G401 (cell line): ENCODE results near the gene DAPK2. TPM values are rescaled to one million over a fixed set of nuclear protein-coding genes. Genes with fewer than 3 reads are reported as not detected.

Source experiments
- DNase-seq: peaks from one replicate; pipeline ENCODE4 v3.0.0-alpha.2; 2015; ENCODE audit warnings: low spot score
- in situ Hi-C: cut with HindIII; loops from 2 replicates; pipeline ENCODE4 v1.10.0; 2016; ENCODE audit warnings: low sequenced_read_pairs, mixed read lengths
- total RNA-seq: library from RNA; depleted of rRNA; stranded (reverse); fragments of >200 nt; shearing (Covaris generic); gene quantifications from 2 replicates; pipeline ENCODE4 v1.2.3, GENCODE V29; 2014

The DAPK2 gene
- total RNA-seq, 1 experiment from 2014 or later, result 24.4 TPM

DNA sequence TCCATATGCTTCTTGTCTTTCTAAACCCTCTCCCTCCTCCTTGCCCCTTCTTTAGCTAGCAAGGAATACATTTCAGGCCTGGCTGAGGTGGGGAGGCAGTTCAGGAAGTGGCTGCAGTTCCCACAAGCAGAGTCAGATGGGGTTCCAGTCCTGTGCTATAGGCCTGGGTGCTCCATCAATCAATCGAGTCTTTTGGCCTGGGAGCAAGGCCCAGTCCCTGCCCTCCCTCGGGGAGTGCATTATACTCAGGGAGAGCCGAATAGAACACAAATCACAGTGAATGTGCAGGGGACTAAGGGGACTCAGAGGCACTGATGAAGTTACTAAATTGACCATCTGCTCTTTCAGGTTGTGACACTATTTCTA, 154.5 kb downstream of the DAPK2 start:
- in situ Hi-C loops, result no loop called here

DNA sequence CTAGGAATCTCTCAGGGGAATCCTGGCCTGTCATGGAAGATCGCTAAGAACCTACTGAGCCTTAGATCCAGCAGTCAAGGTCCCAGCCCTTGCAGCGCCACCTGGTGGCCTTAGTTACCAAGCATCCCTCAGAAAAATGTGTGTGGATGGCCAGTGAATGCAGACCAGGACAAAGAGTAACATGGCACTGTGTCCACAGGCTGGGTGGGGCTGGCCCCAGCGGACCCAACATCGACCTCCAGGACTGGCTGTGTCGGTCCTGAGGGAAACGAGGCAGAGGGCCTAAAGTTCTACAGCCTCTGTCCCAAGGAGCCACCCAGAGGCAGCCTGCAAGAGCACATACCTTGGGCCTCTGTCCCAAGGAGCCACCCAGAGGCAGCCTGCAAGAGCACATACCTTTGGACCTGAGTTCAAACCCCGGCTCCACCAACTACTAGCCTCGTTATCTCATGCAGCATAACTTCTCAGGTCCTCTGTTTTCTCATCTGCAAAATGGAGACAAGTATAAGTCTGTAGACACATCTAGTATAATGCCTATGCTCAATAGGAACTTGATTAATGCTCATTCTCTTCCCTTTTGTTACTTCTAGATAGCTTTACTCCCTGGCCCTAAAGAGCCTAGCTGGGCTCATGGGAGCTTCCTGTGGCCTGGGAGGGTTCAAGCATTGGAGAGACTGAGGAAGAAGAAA, 155.1 kb downstream of the DAPK2 start:
- in situ Hi-C loops, result no loop called here

More for the DNA sequence above, 154.5 kb downstream of the DAPK2 start:
- DNase-seq, result no peak

DNA sequence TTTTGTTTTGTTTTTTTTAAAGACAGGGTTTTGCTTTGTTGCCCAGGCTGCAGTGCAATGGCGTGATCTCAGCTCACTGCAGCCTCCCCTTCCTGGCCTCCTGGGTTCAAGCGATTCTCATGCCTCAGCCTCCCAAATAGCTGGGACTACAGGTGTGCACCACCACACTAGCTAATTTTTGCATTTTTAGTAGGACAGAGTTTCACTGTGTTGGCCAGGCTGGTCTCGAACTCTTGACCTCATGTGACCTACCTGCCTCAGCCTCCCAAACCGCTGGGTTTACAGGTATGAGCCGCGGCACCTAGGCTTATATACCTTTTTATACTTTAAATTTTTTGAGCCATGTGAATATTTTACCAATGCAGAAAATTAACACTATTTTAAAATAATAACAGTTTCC, 155.7 kb downstream of the DAPK2 start:
- in situ Hi-C loops, result no loop called here
- DNase-seq, result no peak

More for the DNA sequence above, 155.1 kb downstream of the DAPK2 start:
- peak; percentile 71 for DNase-seq

DNA sequence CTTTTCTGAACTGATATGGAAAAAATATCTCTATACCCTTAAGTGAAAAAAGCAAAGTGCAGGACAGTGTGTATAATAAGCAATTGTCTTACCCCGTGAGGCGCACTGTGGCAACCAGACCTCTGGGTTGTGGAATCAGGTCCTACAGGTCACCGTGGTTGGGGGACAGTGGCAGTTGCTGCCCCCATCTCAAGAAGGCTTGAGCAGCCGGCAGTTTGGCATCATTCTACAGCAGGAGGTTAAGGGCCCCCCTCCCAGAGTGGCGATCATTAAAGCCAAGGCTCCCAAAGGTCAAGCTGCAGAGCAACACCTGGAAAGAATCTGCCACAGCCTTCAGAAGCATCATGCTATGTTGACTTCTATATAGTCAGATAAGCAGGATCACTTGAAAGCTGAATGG, 156.5 kb downstream of the DAPK2 start:
- in situ Hi-C loops, result no loop called here
- no peak for DNase-seq

DNA sequence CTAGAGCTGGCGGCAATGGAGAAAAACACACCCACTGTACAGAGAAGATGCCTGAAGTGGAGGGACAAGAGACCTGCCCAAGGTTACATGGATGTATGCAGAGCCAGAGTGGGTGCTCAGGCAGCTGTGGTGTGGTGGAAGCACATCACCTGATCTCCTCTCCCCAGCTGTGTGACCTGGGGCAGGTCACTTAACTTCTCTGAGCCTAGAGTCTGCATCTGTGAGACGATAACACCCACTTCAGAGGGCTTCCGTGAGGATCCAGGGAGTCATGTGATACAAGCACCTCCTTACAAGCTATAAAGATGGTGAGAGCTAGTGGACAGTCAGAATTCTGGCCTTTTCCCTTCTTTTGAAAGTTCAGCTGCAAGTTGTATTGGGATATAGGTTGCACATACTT, 157.5 kb downstream of the DAPK2 start:
- no peak for DNase-seq
- in situ Hi-C loops, result no loop called here

DNA sequence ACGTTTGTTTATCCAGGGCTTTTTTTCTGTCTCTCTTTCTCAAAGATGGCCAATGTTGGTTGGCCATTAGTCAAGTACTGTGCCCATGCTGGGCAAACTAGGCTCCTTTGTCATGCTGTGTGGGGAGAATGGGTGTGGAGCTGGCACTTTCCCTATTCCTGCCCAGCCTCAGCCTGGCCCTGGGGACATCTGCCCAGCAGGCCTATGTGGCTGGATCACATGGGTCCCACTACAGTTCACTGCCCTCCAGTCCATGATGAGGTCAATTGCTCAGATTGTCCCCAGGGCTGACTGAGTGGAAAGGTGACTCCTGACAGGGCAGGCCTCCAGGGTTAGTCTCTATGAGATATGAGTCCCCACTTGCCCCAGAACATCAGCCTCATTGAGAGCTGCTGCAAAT, 158.1 kb downstream of the DAPK2 start:
- DNase-seq, result no peak
- in situ Hi-C loops, result no loop called here

DNA sequence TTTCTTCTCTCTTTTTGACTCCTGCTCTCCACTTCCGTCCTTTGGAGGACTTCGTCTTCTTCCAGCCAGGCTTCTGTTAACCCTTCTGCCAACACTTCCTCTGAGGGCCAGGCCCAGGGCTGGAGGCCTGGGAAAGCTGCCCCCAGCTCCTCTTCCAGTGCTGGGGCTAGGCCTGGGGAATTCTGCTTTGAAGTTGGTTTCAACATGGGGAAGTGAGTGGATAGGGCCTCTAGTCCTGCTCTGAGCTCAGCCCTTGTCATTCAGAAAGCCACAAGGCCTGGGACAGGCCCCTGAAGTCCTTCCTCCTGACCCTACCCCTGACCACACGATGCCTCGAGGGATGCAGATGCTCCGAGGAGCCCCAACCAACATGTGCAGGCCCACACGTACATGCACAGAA, 158.7 kb downstream of the DAPK2 start:
- in situ Hi-C loops, result no loop called here
- no peak for DNase-seq

DNA sequence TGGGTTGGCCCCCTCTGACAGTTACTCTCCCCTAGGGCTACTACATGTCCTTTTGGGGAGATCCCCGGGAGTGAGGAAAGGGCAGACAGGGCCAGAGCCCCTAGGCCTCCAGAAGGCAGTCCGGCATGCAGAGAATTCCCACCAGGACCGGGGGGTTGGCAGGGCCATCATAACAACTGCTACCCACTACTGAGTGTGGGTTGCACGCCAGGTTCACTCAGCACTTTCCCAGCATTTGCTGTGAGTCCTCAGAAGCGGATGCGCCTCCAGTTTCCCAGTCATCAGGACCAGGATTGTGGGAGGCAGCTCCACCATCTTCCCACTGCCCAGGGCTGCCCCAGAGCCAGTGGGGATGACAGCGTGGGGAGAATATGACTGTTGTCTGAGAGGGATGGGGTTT, 161.3 kb downstream of the DAPK2 start:
- DNase-seq, result no peak
- in situ Hi-C loops, result no loop called here

DNA sequence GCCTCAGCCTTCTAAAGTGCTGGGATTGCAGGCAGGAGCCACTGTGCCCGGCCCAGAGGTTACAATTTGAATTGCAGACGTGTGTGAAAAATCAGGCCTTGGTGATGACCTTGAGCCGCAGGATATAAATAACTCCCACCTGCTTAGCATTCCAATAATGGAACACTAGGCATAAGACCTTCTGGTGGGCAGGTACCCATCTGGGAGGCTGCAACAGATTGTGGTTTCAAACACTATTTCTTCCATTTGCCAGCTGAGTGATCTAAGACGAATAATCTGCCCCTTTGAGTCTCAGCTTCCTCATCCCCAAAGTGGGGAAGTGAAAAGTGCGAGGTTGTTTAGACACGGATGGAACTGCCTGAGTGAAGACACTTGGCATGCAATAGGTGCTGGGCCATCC, 164.9 kb downstream of the DAPK2 start:
- in situ Hi-C loops, result no loop called here
- DNase-seq, result no peak

DNA sequence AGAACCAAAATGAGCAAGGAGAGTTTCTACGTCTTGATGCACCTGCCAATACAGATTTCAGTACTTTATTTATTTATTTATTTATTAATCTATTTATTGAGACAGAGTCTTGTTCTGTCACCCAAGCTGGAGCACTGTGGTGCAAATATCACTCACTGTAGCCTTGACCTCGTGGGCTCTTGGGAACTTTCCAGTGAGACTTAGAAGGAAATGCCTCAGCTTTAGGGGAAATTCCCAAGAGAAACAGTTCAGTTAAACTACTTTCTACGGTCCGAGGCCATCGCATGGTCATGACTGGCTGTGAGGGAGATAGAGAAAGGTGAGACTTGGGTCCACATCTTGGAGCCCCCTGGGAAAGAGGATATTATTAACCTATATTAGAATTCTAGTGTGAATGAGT, 165.5 kb downstream of the DAPK2 start:
- no peak for DNase-seq
- in situ Hi-C loops, result no loop called here

DNA sequence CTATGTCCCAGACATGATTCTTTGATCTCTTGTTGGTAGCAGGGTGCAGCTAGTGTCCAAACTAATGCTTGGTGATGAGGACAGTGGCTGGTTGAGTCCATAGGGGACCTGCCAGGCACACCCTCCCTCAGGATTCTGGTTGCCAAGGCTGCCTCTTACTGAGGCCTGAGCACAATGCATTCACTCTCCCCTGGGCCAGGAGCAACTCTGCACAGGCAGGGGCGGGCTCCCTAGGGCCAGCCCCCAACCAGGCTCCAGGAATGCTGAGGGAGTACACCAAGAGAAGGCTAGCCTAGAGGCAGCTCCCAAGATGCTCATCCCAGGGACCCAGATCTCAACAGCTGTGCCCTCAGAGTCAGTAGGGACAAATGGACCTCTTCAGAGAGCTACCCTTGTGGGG, 166.3 kb downstream of the DAPK2 start:
- in situ Hi-C loops, result no loop called here
- DNase-seq, result no peak

DNA sequence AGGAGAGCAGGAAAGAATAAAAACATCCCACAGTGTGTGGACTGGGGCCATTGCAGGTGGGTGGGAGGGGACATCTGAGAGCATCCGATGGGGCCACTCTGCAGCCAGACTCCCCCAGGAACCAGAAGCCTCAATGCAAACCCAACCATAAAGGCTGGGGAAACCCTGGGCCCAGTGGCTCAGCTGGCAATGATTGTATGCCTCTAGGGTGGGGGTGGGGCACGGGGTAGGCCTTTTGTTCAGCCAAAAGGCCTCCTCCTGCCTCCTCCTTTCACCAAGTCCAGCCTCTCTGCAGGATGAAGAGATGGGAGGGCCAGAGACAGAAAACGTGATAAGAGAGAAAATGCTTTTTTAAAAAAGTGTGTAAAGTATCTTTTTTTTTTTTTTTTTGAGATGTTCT, 167.1 kb downstream of the DAPK2 start:
- no peak for DNase-seq
- in situ Hi-C loops, result no loop called here

DNA sequence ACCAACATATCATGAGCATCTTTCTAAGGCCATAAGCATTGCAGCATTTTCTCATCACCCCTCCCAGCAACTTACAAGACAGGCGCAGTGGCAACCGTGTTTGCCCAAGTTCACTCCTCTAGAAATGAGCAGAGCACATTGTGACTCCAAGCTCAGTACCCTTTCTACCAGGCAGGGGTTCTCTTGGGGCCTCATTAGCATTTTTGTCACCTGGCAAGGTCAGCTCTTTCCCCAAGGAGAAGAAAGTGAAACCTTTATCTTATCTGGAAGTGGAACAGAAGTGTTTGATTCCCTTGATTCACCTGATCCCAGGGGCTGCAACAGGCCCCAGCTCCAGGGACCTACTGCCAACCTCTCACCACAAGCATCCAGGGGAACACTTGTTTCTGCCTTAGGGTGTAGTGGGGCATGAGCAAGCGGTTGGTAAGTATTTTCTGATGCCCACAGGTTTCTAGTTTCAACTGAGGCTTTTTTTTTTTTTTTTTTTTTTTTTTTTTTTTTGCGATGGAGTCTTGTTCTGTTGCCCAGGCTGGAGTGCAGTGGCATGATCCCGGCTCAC, 168.5 kb downstream of the DAPK2 start:
- in situ Hi-C loops, result no loop called here
- DNase-seq, result no peak

DNA sequence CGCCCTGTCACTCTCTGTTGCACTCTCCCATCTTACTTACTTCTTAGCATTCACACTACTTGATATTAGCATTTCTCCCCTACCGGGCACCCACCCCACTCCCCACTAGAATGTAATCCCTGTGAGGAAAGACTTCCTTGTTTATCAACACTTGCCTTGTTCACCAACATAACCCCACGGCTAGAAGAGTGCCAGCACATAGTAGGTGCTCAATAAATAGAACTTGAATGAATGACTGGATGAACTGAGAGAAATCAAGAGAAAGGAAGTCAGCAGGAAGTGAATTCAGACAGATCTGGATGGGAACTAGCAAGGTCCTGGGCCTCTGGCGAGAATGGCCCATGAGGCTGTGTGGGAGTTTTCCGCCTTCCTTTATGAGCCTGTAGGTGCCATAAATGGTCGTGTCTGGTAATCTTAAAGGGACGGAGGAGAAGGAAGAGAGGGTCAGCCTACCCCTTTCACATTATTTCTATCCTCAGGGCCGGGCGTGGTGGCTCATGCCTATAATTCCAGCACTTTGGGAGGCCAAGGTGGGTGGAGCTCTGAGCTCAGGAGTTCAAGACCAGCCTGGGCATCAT, 170.1 kb downstream of the DAPK2 start:
- in situ Hi-C loops, result no loop called here
- DNase-seq, result no peak

DNA sequence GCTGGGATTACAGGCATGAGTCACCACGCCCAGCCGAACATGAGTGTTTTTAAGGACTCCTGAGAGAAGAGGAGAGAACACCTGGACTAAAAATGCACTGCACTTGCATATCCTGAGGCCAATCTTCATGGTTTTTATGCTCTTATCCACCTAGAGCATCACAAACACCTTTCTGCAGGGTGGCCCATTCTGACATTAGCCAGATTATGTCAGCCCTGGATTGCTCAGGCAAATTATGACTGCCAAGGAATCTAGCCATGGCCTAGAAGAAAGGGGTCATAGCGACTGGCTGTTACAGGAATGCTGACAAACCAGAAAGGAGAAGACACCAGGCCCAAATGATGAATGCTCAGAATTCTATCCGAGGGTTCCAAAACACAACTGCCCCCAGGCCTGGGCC, 171.7 kb downstream of the DAPK2 start:
- in situ Hi-C loops, result no loop called here
- DNase-seq, result no peak

DNA sequence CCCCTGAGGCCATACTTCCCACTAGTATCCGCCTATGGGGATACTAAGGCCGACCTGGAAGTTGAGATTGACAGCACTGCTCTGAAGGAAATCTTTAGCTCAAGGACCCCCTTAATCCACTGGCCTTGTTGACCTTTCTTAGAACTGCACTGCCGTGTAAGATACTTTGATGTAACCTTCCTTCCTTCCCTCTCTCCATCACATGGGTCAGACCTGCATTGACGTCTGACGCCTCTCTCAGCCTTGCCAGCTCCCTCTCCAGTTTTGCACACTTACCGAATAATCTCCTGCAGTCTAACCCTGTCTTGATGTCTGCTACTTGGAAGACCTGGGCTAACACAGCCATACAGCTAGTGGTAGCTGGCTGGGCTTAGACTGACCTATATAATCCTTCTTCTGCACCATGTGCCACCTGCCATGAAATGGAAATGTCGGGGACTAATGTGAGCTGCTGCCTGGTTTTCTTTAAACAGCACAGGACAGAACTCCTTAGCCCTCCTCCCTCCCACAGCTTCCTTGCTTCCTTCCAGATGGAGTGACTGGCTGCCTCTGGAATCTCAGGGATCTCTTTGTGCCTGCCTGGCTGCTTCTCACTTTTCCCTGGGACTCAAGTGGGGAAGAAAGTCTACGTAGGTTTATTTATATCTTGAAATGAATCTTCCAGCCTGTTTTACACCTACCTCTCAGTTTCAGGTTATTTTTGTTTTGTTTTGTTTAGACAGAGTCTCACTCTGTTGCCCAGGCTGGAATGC, 173.3 kb downstream of the DAPK2 start:
- in situ Hi-C loops, result no loop called here
- no peak for DNase-seq

DNA sequence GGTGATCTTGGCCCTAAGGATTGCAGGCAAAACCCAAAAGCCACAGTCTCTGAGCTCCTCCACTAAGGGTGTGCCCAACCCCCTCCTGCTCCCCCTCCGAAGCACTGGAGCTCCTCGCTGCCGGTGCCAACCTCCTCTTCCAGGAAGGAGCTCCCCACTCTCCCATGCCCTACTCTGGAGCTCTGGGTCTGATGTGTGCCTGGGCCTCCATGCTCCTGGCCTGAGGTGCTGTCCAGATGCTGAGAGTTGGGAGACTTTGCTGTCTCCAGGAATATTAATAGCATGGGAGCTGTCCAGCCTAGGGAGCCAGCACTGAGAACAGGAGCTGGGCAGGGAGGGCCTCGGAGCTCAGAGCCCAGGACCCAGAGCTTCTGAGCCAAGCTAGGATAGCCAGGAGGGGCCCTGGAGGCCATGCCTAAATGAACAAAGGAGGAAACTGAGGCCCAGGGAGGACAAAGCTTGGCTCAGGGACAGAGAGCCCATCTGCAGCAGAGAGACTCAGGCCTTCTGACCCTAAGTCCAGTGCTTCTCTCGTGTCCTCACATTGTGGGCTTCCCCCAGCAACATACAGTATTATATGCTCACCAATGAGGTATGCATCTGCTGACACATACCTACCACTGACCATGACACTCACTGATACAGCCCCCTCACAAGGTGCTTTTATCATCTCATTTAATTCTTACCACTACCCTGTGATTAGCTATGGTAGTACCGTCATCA, 175.6 kb downstream of the DAPK2 start:
- DNase-seq, result no peak

DNA sequence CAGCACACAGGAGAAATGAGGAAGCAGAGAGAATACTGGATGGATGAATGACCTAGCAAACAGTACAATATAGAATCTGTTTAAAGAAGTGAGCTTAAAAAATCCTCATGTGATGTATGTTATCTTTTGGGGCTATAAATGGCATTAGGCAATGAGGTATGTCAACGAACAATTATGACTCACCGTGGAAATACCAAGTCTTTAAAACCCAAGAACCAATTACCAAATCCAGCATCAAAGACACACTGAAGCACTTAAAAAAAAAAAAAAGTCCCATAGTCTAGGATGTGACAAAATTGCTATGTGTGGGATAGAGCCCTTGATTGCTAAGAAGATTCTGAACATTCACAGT, 176.3 kb downstream of the DAPK2 start:
- no peak for DNase-seq
- in situ Hi-C loops, result no loop called here

More for the DNA sequence above, 175.6 kb downstream of the DAPK2 start:
- in situ Hi-C loops, result no loop called here

DNA sequence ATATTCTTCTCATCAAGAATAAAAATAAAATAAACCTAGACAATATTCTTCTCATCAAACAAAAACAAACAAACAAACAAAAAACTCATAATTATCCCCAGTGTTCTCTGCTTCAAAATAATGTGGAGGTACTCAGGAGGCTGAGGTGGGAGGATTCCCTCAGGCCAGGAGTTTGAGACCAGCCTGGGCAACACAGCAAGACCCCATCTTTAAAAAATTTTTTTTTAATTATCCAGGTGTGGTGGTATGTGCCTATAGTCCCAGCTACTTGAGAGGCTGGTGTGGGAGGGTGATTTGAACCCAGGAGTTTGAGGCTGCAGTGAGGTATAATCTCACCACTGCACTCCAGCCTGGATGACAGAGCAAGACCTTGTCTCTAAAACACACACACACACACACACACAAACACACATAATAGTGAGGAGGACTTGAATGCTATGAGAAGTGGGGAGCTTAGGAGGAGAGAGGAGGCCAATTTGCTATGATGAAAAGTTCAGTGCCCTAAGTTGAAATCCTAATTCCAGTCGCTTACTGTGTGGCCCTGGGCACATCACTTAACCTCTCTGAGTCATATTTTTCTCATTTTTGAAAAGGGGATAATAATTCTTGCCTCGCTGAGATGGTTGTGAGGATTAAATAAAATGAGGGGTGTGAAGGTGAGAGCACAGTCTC, 176.8 kb downstream of the DAPK2 start:
- in situ Hi-C loops, result no loop called here
- DNase-seq, result no peak
